MG63 (cell line): ENCODE data around the gene TSEN2. TPM values are rescaled to one million over a fixed set of nuclear protein-coding genes. Genes with fewer than 3 reads are reported as not detected.
"Not testable (repeated sequence)": the region's sequence is repeated elsewhere in the genome, so short reads cannot be mapped to it uniquely, and the experiment has no call there.

Experiments used
- DNase-seq: peaks from one replicate; pipeline ENCODE4 v3.0.0-alpha.2; 2020
- H3K27me3 ChIP-seq: fragments of 250-450 bp; sonication (Bioruptor Pico); 2 replicates; pipeline ENCODE4 v1.5.1; 2020; ENCODE audit warnings: mild to moderate bottlenecking, moderate library complexity
- H3K36me3 ChIP-seq: fragments of 250-450 bp; sonication (Bioruptor Pico); 2 replicates; pipeline ENCODE4 v1.5.1; 2020; ENCODE audit warnings: mild to moderate bottlenecking, moderate library complexity
- H3K4me3 ChIP-seq: fragments of 250-450 bp; sonication (Bioruptor Pico); 2 replicates; pipeline ENCODE4 v1.5.1; 2020; ENCODE audit warnings: mild to moderate bottlenecking, moderate library complexity
- H3K9me3 ChIP-seq: fragments of 250-450 bp; sonication (Bioruptor Pico); 2 replicates; pipeline ENCODE4 v1.5.1; 2020; ENCODE audit warnings: mild to moderate bottlenecking, moderate library complexity
- total RNA-seq: library from RNA; depleted of rRNA; stranded (reverse); fragments of >200 nt; shearing (Covaris generic); gene quantifications from 2 replicates; pipeline ENCODE4 v1.2.3, GENCODE V29; 2014; ENCODE audit warnings: low replicate concordance

Gene TSEN2
- total RNA-seq, 1 experiment from 2014 or later, result 14.5 TPM

- H3K36me3 ChIP-seq, result no peaks in the 10 kb centered on the region
- H3K4me3 ChIP-seq, result no peak overlapping the region
- no peaks in the 10 kb centered on the region for H3K9me3 ChIP-seq
- H3K27me3 ChIP-seq, result no peaks in the 10 kb centered on the region
- DNase-seq, result no peak
These were observed 20.1 kb upstream of the TSEN2 start for GRCh38 chr3:12464181-12464580.

- H3K4me3 ChIP-seq, result no peak overlapping the region
- H3K36me3 ChIP-seq, result no peaks in the 10 kb centered on the region
- DNase-seq, result no peak
- no peaks in the 10 kb centered on the region for H3K9me3 ChIP-seq
- no peaks in the 10 kb centered on the region for H3K27me3 ChIP-seq
These were observed 19.0 kb upstream of the TSEN2 start for GRCh38 chr3:12465151-12465835.

- Histone ChIP-seq H3K36me3 (no peaks in the 10 kb centered on the region), H3K9me3 (no peaks in the 10 kb centered on the region), H3K4me3 (no peak overlapping the region), H3K27me3 (no peaks in the 10 kb centered on the region)
- DNase-seq, result no peak
These were observed 18.4 kb upstream of the TSEN2 start for GRCh38 chr3:12465836-12466225.

GRCh38 chr3:12467746-12468145, 16.5 kb upstream of the TSEN2 start:
- Histone ChIP-seq H3K4me3 (no peak overlapping the region), H3K9me3 (no peaks in the 10 kb centered on the region), H3K36me3 (no peaks in the 10 kb centered on the region), H3K27me3 (no peaks in the 10 kb centered on the region)
- no peak for DNase-seq

GRCh38 chr3:12468276-12468675, 16.0 kb upstream of the TSEN2 start:
- H3K4me3 ChIP-seq, result no peak overlapping the region
- H3K27me3 ChIP-seq, result no peaks in the 10 kb centered on the region
- H3K36me3 ChIP-seq, result no peaks in the 10 kb centered on the region
- no peaks in the 10 kb centered on the region for H3K9me3 ChIP-seq
- DNase-seq, result no peak

GRCh38 chr3:12468757-12469156, 15.5 kb upstream of the TSEN2 start:
- no peaks in the 10 kb centered on the region for H3K36me3 ChIP-seq
- H3K4me3 ChIP-seq, result no peak overlapping the region
- DNase-seq, result no peak
- H3K27me3 ChIP-seq, result no peaks in the 10 kb centered on the region
- H3K9me3 ChIP-seq, result no peaks in the 10 kb centered on the region

- DNase-seq, H3K27me3 ChIP-seq, H3K36me3 ChIP-seq, H3K4me3 ChIP-seq, H3K9me3 ChIP-seq: not testable (repeated sequence)
These were observed 15.1 kb upstream of the TSEN2 start for GRCh38 chr3:12469222-12469621.

- H3K27me3 ChIP-seq, result no peaks in the 10 kb centered on the region
- no peak for DNase-seq
- no peaks in the 10 kb centered on the region for H3K36me3 ChIP-seq
- H3K9me3 ChIP-seq, result no peaks in the 10 kb centered on the region
- H3K4me3 ChIP-seq, result no peak overlapping the region
These were observed 14.2 kb upstream of the TSEN2 start for GRCh38 chr3:12470111-12470510.

- no peaks in the 10 kb centered on the region for H3K9me3 ChIP-seq
- no peak for DNase-seq
- H3K4me3 ChIP-seq, result no peak overlapping the region
- no peaks in the 10 kb centered on the region for H3K36me3 ChIP-seq
- H3K27me3 ChIP-seq, result no peaks in the 10 kb centered on the region
These were observed 13.6 kb upstream of the TSEN2 start for GRCh38 chr3:12470680-12471079.

- Histone ChIP-seq H3K4me3 (no peak overlapping the region), H3K27me3 (no peaks in the 10 kb centered on the region), H3K9me3 (no peaks in the 10 kb centered on the region), H3K36me3 (no peaks in the 10 kb centered on the region)
- DNase-seq, result no peak
These were observed 13.0 kb upstream of the TSEN2 start for GRCh38 chr3:12471241-12471640.

GRCh38 chr3:12472000-12472610, 12.2 kb upstream of the TSEN2 start:
- Histone ChIP-seq H3K27me3 (no peaks in the 10 kb centered on the region), H3K9me3 (no peaks in the 10 kb centered on the region), H3K36me3 (no peaks in the 10 kb centered on the region), H3K4me3 (no peak overlapping the region)
- DNase-seq, result no peak

- DNase-seq, result no peak
- no peaks in the 10 kb centered on the region for H3K36me3 ChIP-seq
These were observed 11.5 kb upstream of the TSEN2 start for GRCh38 chr3:12472796-12473195.

GRCh38 chr3:12473511-12473910, 10.8 kb upstream of the TSEN2 start:
- no peak for DNase-seq
- Histone ChIP-seq H3K4me3 (no peak overlapping the region), H3K36me3 (no peaks in the 10 kb centered on the region), H3K27me3 (no peaks in the 10 kb centered on the region), H3K9me3 (no peaks in the 10 kb centered on the region)

More at GRCh38 chr3:12472796-12473195, 11.5 kb upstream of the TSEN2 start:
- Histone ChIP-seq H3K27me3 (no peaks in the 10 kb centered on the region), H3K4me3 (no peak overlapping the region), H3K9me3 (no peaks in the 10 kb centered on the region)

GRCh38 chr3:12476238-12476897, 7.9 kb upstream of the TSEN2 start:
- no peaks in the 10 kb centered on the region for H3K27me3 ChIP-seq
- H3K36me3 ChIP-seq, result no peaks in the 10 kb centered on the region
- no peak overlapping the region for H3K4me3 ChIP-seq
- DNase-seq, result no peak
- H3K9me3 ChIP-seq, result no peaks in the 10 kb centered on the region

GRCh38 chr3:12477256-12477655, 7.0 kb upstream of the TSEN2 start:
- Histone ChIP-seq H3K9me3 (no peaks in the 10 kb centered on the region), H3K27me3 (no peaks in the 10 kb centered on the region), H3K4me3 (no peak overlapping the region), H3K36me3 (no peaks in the 10 kb centered on the region)
- no peak for DNase-seq

GRCh38 chr3:12478326-12478725, 6.0 kb upstream of the TSEN2 start:
- DNase-seq, result no peak
- Histone ChIP-seq H3K4me3 (no peak overlapping the region), H3K9me3 (no peaks in the 10 kb centered on the region), H3K36me3 (no peaks in the 10 kb centered on the region), H3K27me3 (no peaks in the 10 kb centered on the region)

- DNase-seq, H3K4me3 ChIP-seq, H3K9me3 ChIP-seq, H3K36me3 ChIP-seq, H3K27me3 ChIP-seq: not testable (repeated sequence)
These were observed 5.1 kb upstream of the TSEN2 start for GRCh38 chr3:12479198-12479597.

- DNase-seq, result no peak
- no peaks in the 10 kb centered on the region for H3K36me3 ChIP-seq
- H3K27me3 ChIP-seq, result no peaks in the 10 kb centered on the region
- H3K9me3 ChIP-seq, result no peaks in the 10 kb centered on the region
- no peak overlapping the region for H3K4me3 ChIP-seq
These were observed 4.3 kb upstream of the TSEN2 start for GRCh38 chr3:12479919-12480427.
